H1 (cell line): ENCODE data around the gene OGFOD3. TPM values are rescaled to one million over a fixed set of nuclear protein-coding genes. Genes with fewer than 3 reads are reported as not detected.

Experiments used
- CTCF ChIA-PET: fragments of 300-600 bp; sonication (Branson Sonifier 250); formaldehyde crosslinking; loops from one replicate; lab custom pipeline; 2021; ENCODE audit not compliant: partially characterized antibody; lab: Charles Lee
- POLR2A ChIA-PET: fragments of 300-600 bp; sonication (Branson Sonifier 250); formaldehyde crosslinking; loops from one replicate; lab custom pipeline; 2021; ENCODE audit warnings: inconsistent platforms; ENCODE audit not compliant: partially characterized antibody; lab: Charles Lee
- DNase-seq, 2 experiments: peaks; one replicate each; pipeline versions ENCODE4 v3.0.0 to v3.0.0-alpha.2; 2010 to 2022; ENCODE audit warnings: low spot score in 2 of 2, low read depth in 1 of 2, mixed read lengths in 1 of 2
- FAIRE-seq: peaks from 2 replicates; lab custom pipeline; 2011; peaks lifted over from hg19 to GRCh38; lab: Jason Lieb, UNC
- H2AFZ ChIP-seq: 2 replicates; pipeline ENCODE4 v1.8.1; 2012; ENCODE audit warnings: low read length, inconsistent platforms
- H2AK5ac ChIP-seq: 2 replicates; pipeline ENCODE4 v1.6.1; 2013; ENCODE audit warnings: low read depth, low read length
- H2BK120ac ChIP-seq: replicated peaks from 2 replicates; pipeline ENCODE3; 2013; ENCODE audit warnings: low read depth, low read length, inconsistent platforms
- H2BK12ac ChIP-seq: 2 replicates; pipeline ENCODE4 v1.6.1; 2013; ENCODE audit warnings: low read depth, low read length
- H2BK15ac ChIP-seq: 2 replicates; pipeline ENCODE4 v1.6.1; 2013; ENCODE audit warnings: low read length
- H2BK20ac ChIP-seq: 2 replicates; pipeline ENCODE4 v1.6.1; 2013; ENCODE audit warnings: low read length
- H2BK5ac ChIP-seq: 2 replicates; pipeline ENCODE4 v1.6.1; 2013; ENCODE audit warnings: low read depth, low read length
- H3K14ac ChIP-seq: 2 replicates; pipeline ENCODE4 v1.6.1; 2013; ENCODE audit warnings: inconsistent platforms; ENCODE audit not compliant: insufficient read length
- H3K18ac ChIP-seq: 2 replicates; pipeline ENCODE4 v1.6.1; 2013; ENCODE audit warnings: low read length; ENCODE audit errors: extremely low read depth
- H3K23ac ChIP-seq: 2 replicates; pipeline ENCODE4 v1.6.1; 2013; ENCODE audit warnings: inconsistent platforms; ENCODE audit not compliant: insufficient read length
- H3K23me2 ChIP-seq: 2 replicates; pipeline ENCODE4 v1.6.1; 2013; ENCODE audit warnings: low read depth, low read length
- H3K27ac ChIP-seq: 2 replicates; pipeline ENCODE4 v1.6.1; 2011; ENCODE audit warnings: low read depth, low read length, inconsistent platforms
- H3K27me3 ChIP-seq, 4 experiments: replicated peaks in 1 of 4; 1 replicate in 1 of 4; 2 replicates in 3 of 4; pipeline versions ENCODE4 v1.6.1 to v1.8.1; 2011 to 2013; ENCODE audit warnings: low read length in 3 of 4, mild to moderate bottlenecking in 3 of 4, inconsistent platforms in 2 of 4, mixed read lengths in 2 of 4, moderate library complexity in 1 of 4; ENCODE audit not compliant: control insufficient read depth in 3 of 4, insufficient read depth in 3 of 4; ENCODE audit errors: extremely low read depth in 1 of 4
- H3K36me3 ChIP-seq, 4 experiments: 2 replicates each; pipeline versions ENCODE4 v1.6.1 to v1.8.1; 2011 to 2013; ENCODE audit warnings: mild to moderate bottlenecking in 4 of 4, low read length in 3 of 4, moderate library complexity in 2 of 4, control low read depth in 1 of 4, inconsistent platforms in 1 of 4; ENCODE audit not compliant: insufficient read depth in 4 of 4, control insufficient read depth in 2 of 4
- H3K4ac ChIP-seq: replicated peaks from 2 replicates; pipeline ENCODE3; 2013; ENCODE audit warnings: low read length, low read depth, mixed read lengths, inconsistent platforms; ENCODE audit not compliant: insufficient read length
- H3K4me1 ChIP-seq, 4 experiments: replicated peaks in 1 of 4; 1 replicate in 1 of 4; 2 replicates in 3 of 4; pipeline versions ENCODE4 v1.6.1 to v1.8.1; 2011 to 2013; ENCODE audit warnings: low read length in 3 of 4, inconsistent platforms in 2 of 4, mixed read lengths in 1 of 4; ENCODE audit not compliant: insufficient read depth in 4 of 4, control insufficient read depth in 3 of 4
- H3K4me2 ChIP-seq, 2 experiments: 2 replicates each; pipeline versions ENCODE4 v1.6.1 to v1.8.1; 2011 to 2013; ENCODE audit warnings: low read depth in 2 of 2, low read length in 2 of 2, control low read depth in 1 of 2, inconsistent platforms in 1 of 2, mild to moderate bottlenecking in 1 of 2; ENCODE audit not compliant: insufficient read depth in 1 of 2
- H3K4me3 ChIP-seq, 4 experiments: fragments of 200-600, 300-600 bp in 1 of 4; sonication (generic), shearing (Covaris generic), sonication (Bioruptor Twin) in 1 of 4; 2 replicates each; pipeline versions ENCODE4 v1.5.1 to v1.8.1; 2011 to 2016; ENCODE audit warnings: low read length in 4 of 4, low read depth in 3 of 4, control low read depth in 2 of 4, inconsistent platforms in 2 of 4, mild to moderate bottlenecking in 2 of 4, mixed read lengths in 1 of 4, moderate library complexity in 1 of 4; ENCODE audit not compliant: insufficient read depth in 2 of 4; ENCODE audit errors: extremely low read depth in 1 of 4
- H3K56ac ChIP-seq: replicated peaks from 2 replicates; pipeline ENCODE3; 2013; ENCODE audit warnings: low read depth, mild to moderate bottlenecking, mixed read lengths, low read length, inconsistent platforms; ENCODE audit not compliant: insufficient read length
- H3K79me1 ChIP-seq: 2 replicates; pipeline ENCODE4 v1.6.1; 2013; ENCODE audit warnings: low read depth, low read length, control low read depth
- H3K79me2 ChIP-seq, 2 experiments: 2 replicates each; pipeline versions ENCODE4 v1.6.1 to v1.8.1; 2012 to 2013; ENCODE audit warnings: low read length in 2 of 2, mild to moderate bottlenecking in 2 of 2, inconsistent platforms in 1 of 2; ENCODE audit not compliant: insufficient read depth in 2 of 2, control insufficient read depth in 1 of 2
- H3K9ac ChIP-seq, 4 experiments: replicated peaks in 1 of 4; 1 replicate in 1 of 4; 2 replicates in 3 of 4; pipeline versions ENCODE4 v1.6.1 to v1.8.1; 2011 to 2013; ENCODE audit warnings: low read depth in 3 of 4, low read length in 3 of 4, control low read depth in 2 of 4, mild to moderate bottlenecking in 2 of 4, moderate library complexity in 2 of 4, inconsistent platforms in 1 of 4; ENCODE audit errors: extremely low read depth in 1 of 4
- H3K9me3 ChIP-seq, 2 experiments: 2 replicates each; pipeline versions ENCODE4 v1.6.1 to v1.8.1; 2012 to 2013; ENCODE audit warnings: mild to moderate bottlenecking in 2 of 2, moderate library complexity in 2 of 2, control low read depth in 1 of 2, inconsistent platforms in 1 of 2, low read depth in 1 of 2, low read length in 1 of 2, mixed read lengths in 1 of 2; ENCODE audit not compliant: insufficient read depth in 2 of 2
- H4K20me1 ChIP-seq, 2 experiments: replicated peaks in 1 of 2; 2 replicates each; pipeline versions ENCODE3 to v1.8.1; 2011 to 2013; ENCODE audit warnings: inconsistent platforms in 2 of 2, low read length in 2 of 2, mild to moderate bottlenecking in 1 of 2; ENCODE audit not compliant: insufficient read depth in 2 of 2, control insufficient read depth in 1 of 2
- H4K5ac ChIP-seq: 2 replicates; pipeline ENCODE4 v1.6.1; 2013; ENCODE audit warnings: low read length, low read depth, mixed read lengths, inconsistent platforms; ENCODE audit not compliant: insufficient read length
- H4K8ac ChIP-seq: 2 replicates; pipeline ENCODE4 v1.8.0; 2013; ENCODE audit warnings: mild to moderate bottlenecking, moderate library complexity, low read length, inconsistent platforms; ENCODE audit not compliant: insufficient read depth; ENCODE audit errors: extremely low read depth
- H4K91ac ChIP-seq: replicated peaks from 2 replicates; pipeline ENCODE3; 2013; ENCODE audit warnings: low read length, mixed read lengths, inconsistent platforms; ENCODE audit not compliant: insufficient read length
- E2F6 ChIP-seq: IDR thresholded peaks from 2 replicates; pipeline ENCODE4 v1.6.1; 2012; ENCODE audit warnings: inconsistent platforms
- EP300 ChIP-seq, 2 experiments: IDR thresholded peaks; 1 replicate in 1 of 2; 2 replicates in 1 of 2; pipeline ENCODE4 v1.6.1; 2011 to 2012; ENCODE audit warnings: low read depth in 2 of 2, low read length in 2 of 2, mild to moderate bottlenecking in 2 of 2, borderline replicate concordance in 1 of 2, inconsistent platforms in 1 of 2, moderate library complexity in 1 of 2
- EZH2 ChIP-seq: fragments of 200-600 bp; sonication (generic); IDR thresholded peaks from 2 replicates; pipeline ENCODE4 v1.7.1; 2012; ENCODE audit warnings: low read depth, mild to moderate bottlenecking, moderate library complexity, low read length, inconsistent platforms; ENCODE audit not compliant: severe bottlenecking
- FOSL1 ChIP-seq: IDR thresholded peaks from 2 replicates; pipeline ENCODE4 v1.6.1; 2011; ENCODE audit warnings: mild to moderate bottlenecking, low read depth, low read length, moderate library complexity; ENCODE audit not compliant: insufficient read depth
- KDM1A ChIP-seq: fragments of 200-600, 300-600 bp; sonication (generic); IDR thresholded peaks from 2 replicates; pipeline ENCODE4 v1.7.1; 2016; ENCODE audit warnings: mild to moderate bottlenecking, low read length, borderline replicate concordance
- RAD21 ChIP-seq, 2 experiments: IDR thresholded peaks in 1 of 2; conservative IDR thresholded peaks in 1 of 2; 2 replicates each; pipeline ENCODE4 v1.6.1; 2011; ENCODE audit warnings: low read depth in 2 of 2, low read length in 2 of 2, improper control_type of control experiment in 1 of 2, inconsistent platforms in 1 of 2, mild to moderate bottlenecking in 1 of 2, moderate library complexity in 1 of 2
- RFX5 ChIP-seq: IDR thresholded peaks from 2 replicates; pipeline ENCODE4 v1.6.1; 2011; ENCODE audit warnings: low read depth, low read length, improper control_type of control experiment, borderline replicate concordance
- SIX5 ChIP-seq: IDR thresholded peaks from 2 replicates; pipeline ENCODE4 v1.6.1; 2011; ENCODE audit warnings: mild to moderate bottlenecking, low read depth, low read length
- SUZ12 ChIP-seq: fragments of 200-600 bp; sonication (generic); IDR thresholded peaks from 2 replicates; pipeline ENCODE4 v1.6.1; 2012; ENCODE audit warnings: mild to moderate bottlenecking, inconsistent platforms, low read length, moderate library complexity, mixed read lengths
- TBP ChIP-seq: IDR thresholded peaks from 2 replicates; pipeline ENCODE4 v1.6.1; 2011; ENCODE audit warnings: low read depth, low read length, improper control_type of control experiment
- WGBS, 2 experiments: shearing (Covaris generic) in 1 of 2; methylation state at CpG; one replicate each; pipeline versions ENCODE4 v1.1.6 to v1.1.7; 2013 to 2015; ENCODE audit warnings: low lambda C conversion rate in 2 of 2, mixed read lengths in 2 of 2, inconsistent platforms in 1 of 2, low coverage in 1 of 2, missing lambda C conversion rate in 1 of 2; ENCODE audit not compliant: insufficient replicate concordance in 2 of 2, insufficient coverage in 1 of 2, insufficient read length in 1 of 2; ENCODE audit errors: extremely low coverage in 1 of 2, missing lambda C conversion rate in 1 of 2; 5-methylcytosine and 5-hydroxymethylcytosine counted together
- polyA plus RNA-seq, 7 experiments: library from polyadenylated mRNA; depleted of rRNA in 3 of 7; stranded (reverse) in 5 of 7; unstranded in 2 of 7; fragments of >200 nt in 5 of 7; fragments of 200-250 nt in 2 of 7; gene quantifications; 1 replicate in 5 of 7; 2 replicates in 1 of 7; 4 replicates in 1 of 7; pipeline versions ENCODE4 v1.2.1 to v1.2.3, GENCODE V29; 2011 to 2013; ENCODE audit warnings: missing spikeins in 2 of 7, mixed read lengths in 2 of 7
- total RNA-seq: library from RNA; stranded (reverse); fragmentation: NEBNext Ultra II Directional; extraction: Animal tissue kit (Norgen Biotek cat#: 25700); gene quantifications from 2 replicates; pipeline ENCODE4 v1.2.1, GENCODE V29; 2021
- TF ChIP-seq, protein P1 (sequence below): IDR thresholded peaks from 2 replicates; pipeline ENCODE4 v1.6.1; 2011; ENCODE audit warnings: low read depth, mild to moderate bottlenecking, low read length; ENCODE audit not compliant: insufficient read depth

OGFOD3 gene
- total and polyA plus RNA-seq, 2 of the 8 experiments (the other 6 are each of a cell fraction or from before 2014, with no cell fraction given) = 21.1 to 21.8 TPM

DNA sequence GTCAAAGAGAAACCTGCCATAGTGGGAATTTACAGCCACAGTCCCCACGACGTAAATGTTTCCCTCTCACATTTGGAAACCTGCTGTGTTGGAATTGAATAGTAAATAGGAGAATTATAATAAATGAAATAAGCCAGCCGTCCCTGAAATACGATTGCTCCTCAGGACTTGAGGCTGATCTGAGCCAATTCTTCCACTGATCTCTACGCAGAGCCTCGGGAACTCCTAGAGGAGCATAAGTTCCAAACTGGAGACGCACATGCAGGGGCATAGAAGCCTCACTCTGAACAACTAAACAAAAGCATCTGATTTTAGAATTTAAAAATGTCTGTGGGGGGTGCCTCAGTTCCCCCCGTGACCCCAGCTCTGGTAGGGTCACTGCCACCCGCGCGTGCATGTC is 69.5 kb downstream of the OGFOD3 start:
- POLR2A ChIA-PET = no interaction called here
- H3K9me3 ChIP-seq = no peaks in the 10 kb centered on the region
- H3K4me1 ChIP-seq = no peaks in the 10 kb centered on the region; a peak in 1 of 7 replicates
- H2BK5ac ChIP-seq = no peak overlapping the region
- WGBS, 2 experiments = 87% methylated on average over 11 of the region's 11 CpGs; no CpG with 5 or more reads in 1 of the 2 experiments
- H3K9ac ChIP-seq = no peak overlapping the region
- H3K79me1 ChIP-seq = no peaks in the 10 kb centered on the region
- no peak overlapping the region for H2BK15ac ChIP-seq
- no peak overlapping the region for H4K91ac ChIP-seq
- no peak overlapping the region for H3K14ac ChIP-seq
- H3K36me3 ChIP-seq = no peaks in the 10 kb centered on the region
- CTCF ChIA-PET = interaction anchor here (1.3 to 1.8 kb wide), 3 partner anchors 17 to 127 kb away, joined by 3 to 6 read pairs (median 4); no protein-coding TSS in a partner anchor
- no peak overlapping the region for H2BK12ac ChIP-seq
- H3K4me2 ChIP-seq = no peak overlapping the region
- no peak overlapping the region for H2AFZ ChIP-seq
- H4K8ac ChIP-seq = peak overlapping the region; percentile 65; the same call in 1 of the 2 replicates
- no peaks in the 10 kb centered on the region; a peak in 1 of 7 replicates for H3K27me3 ChIP-seq
- H3K23ac ChIP-seq = no peak overlapping the region
- H2BK20ac ChIP-seq = no peak overlapping the region
- DNase-seq (no peak), FAIRE-seq (no peak)
- no peak overlapping the region for H3K4ac ChIP-seq
- H3K18ac ChIP-seq = no peak overlapping the region
- H3K56ac ChIP-seq = no peak overlapping the region
- H2AK5ac ChIP-seq = no peak overlapping the region
- no peak overlapping the region for H2BK120ac ChIP-seq
- H4K5ac ChIP-seq = no peak overlapping the region
- H3K79me2 ChIP-seq = no peaks in the 10 kb centered on the region
- H3K27ac ChIP-seq = no peak overlapping the region
- no peak overlapping the region for H3K4me3 ChIP-seq
- H3K23me2 ChIP-seq = no peaks in the 10 kb centered on the region
- no peaks in the 10 kb centered on the region for H4K20me1 ChIP-seq
- TF ChIP-seq RAD21 (IDR thresholded peaks at IDR 0.05 in 1 of 2, conservative IDR thresholded peaks at IDR 0.05 in 1 of 2; ENCODE audit: low read depth in 2 of 2, low read length in 2 of 2) = no peak
- TF ChIP-seq SIX5 = no peak
- TF ChIP-seq E2F6 = no peak
- no peak for TF ChIP-seq KDM1A
- TF ChIP-seq SUZ12 = no peak
- TF ChIP-seq, protein P1, sequence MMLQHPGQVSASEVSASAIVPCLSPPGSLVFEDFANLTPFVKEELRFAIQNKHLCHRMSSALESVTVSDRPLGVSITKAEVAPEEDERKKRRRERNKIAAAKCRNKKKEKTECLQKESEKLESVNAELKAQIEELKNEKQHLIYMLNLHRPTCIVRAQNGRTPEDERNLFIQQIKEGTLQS = no peak
- no peak for TF ChIP-seq RFX5
- no peak for TF ChIP-seq EP300 (IDR thresholded peaks at IDR 0.05; ENCODE audit: borderline replicate concordance in 1 of 2, low read depth in 2 of 2, low read length in 2 of 2)
- TF ChIP-seq FOSL1 = no peak
- no peak for TF ChIP-seq EZH2
- TF ChIP-seq TBP = no peak
